Cardiac fibroblast (primary cell): Measurements from ENCODE around the gene JMJD1C.

Experiments used
- DNase-seq, 2 donors: peaks; one replicate each; pipeline versions ENCODE4 v3.0.0 to v3.0.0-alpha.2; 2010; ENCODE audit warnings: low read depth in 2 of 2
- H3K4me3 ChIP-seq, 2 donors: replicated peaks in 1 of 2; 1 replicate in 1 of 2; 2 replicates in 1 of 2; pipeline ENCODE4 v1.5.1; 2011; ENCODE audit warnings: low read depth in 2 of 2, low read length in 2 of 2, mild to moderate bottlenecking in 2 of 2, moderate library complexity in 1 of 2
- CTCF ChIP-seq: IDR thresholded peaks from one replicate; pipeline ENCODE4 v1.5.1; 2011; ENCODE audit warnings: low read depth, mild to moderate bottlenecking, low read length, inconsistent platforms

JMJD1C gene

DNA sequence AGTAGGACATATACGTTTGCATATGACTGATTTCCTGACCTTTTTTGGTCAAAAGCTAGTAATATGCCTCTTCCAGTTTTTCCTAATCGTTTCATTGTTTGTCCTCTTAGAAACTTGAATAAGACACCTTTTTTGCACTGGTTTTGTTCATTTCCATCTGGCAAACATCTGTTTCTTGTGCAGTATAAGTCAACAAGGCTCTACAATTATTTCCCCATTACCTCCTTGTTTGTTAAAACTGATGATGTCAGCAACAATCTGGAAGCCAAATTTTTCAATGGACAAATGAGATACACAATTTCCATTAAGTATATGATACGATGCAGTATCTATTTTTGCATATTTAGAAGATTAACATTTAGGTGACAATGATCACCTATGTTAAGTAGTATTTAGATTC is 183.8 kb downstream of the JMJD1C start:
- no peak overlapping the region for H3K4me3 ChIP-seq
- no peak for TF ChIP-seq CTCF
- peak in 1 of 2 donors; percentile 50 for DNase-seq

DNA sequence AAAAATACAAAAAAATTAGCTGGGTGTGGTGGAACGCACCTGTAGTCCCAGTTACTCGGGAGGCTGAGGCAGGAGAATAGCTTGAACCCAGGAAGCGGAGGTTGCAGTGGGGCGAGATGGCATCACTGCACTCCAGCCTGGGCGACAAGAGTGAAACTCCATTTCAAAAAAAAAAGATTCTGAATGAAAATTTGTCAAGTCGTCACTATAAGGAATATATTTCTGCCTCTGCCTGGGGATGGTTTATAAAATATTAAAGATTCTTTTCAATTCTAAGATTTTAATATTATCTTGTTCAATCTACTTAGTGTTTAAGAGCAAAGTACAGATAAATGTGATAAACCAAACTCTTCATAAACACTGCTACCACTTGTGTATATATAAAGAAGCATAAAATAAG is 185.4 kb downstream of the JMJD1C start:
- no peak overlapping the region for H3K4me3 ChIP-seq
- DNase-seq: no peak
- no peak for TF ChIP-seq CTCF

GRCh38 chr10:63275094-63275493 is 190.7 kb downstream of the JMJD1C start:
- H3K4me3 ChIP-seq: no peak overlapping the region
- DNase-seq: no peak
- no peak for TF ChIP-seq CTCF

GRCh38 chr10:63273577-63273976 is 192.2 kb downstream of the JMJD1C start:
- TF ChIP-seq CTCF: no peak
- H3K4me3 ChIP-seq: no peak overlapping the region
- peak; percentile 12 to 57 for DNase-seq

DNA sequence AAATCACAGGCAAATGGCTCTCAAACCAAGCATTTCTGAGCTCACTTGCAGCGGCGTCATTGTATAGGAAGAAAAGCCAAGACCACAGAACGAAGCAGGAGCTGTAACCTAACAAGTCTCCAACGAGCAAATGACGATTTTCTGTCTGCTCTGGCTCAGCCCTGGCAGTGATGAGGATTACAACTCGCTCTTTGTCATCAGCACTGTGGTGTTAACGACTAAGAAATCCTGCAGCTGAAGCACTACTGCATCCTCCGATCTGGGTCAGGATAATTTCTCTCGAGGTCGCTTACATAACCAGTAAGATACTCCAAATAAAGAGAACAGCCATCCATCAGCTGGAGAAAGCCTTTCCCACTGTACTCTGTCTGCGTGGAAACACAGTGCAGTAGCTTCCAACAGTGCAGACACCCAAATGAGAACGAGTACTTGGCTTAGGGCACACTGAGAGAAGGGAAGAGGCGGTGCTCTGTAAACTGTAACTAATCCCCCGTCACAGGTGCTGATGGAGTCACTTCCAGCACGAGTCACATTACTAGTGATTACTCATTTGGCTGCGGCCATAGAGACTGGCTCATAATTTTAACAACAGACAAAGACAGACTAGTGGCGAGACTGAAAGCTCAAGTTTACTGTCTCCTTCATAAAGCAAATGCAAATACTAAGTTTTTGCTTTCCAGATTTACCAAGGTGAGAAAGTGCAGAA is 196.8 kb downstream of the JMJD1C start:
- peak; percentile 27 for TF ChIP-seq CTCF
- H3K4me3 ChIP-seq: peak overlapping the region; percentile 40 to 67
- DNase-seq: peak; percentile 97 to 98

DNA sequence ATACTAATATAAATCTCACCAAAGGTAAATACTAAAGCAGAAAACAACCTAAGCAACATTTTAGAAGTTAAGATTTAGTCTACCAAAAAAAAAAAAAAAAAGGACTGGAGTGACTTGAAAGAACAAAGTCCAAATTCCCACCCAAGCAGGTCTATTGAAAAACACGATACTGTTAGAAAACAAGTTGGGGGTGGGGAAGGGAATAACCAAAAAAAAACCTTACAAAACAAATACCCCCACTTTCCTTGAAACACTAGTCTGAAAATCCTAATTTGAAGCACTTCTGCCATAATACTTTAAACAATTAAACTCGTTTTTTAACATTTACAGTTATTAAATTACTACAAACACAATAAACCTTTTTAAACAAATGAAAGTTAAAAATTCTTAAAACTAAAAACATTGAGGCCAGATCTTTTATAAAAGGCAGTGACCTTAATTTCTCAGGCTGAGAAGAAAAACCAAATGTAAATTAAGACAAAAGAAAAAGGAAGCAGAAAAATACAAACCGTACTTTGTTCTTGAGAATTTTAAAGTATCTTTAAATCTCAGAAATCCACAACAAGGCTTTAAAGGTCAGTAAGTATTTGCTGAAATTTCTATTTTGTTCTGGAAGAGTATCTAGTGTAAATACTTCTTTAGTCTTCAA is 197.5 kb downstream of the JMJD1C start:
- no peak for TF ChIP-seq CTCF
- peak overlapping the region; percentile 40 to 67 for H3K4me3 ChIP-seq
- peak; percentile 61 to 69 for DNase-seq
